Measurements from ENCODE around the gene LONP2.
A peak's percentile ranks its signal among the peaks of the same experiment; 100 is the strongest.

Gene LONP2

GRCh38 chr16:48244080-48244862, at the start of gene LONP2:
Gene LONP2 (plus strand): TSS chr16:48244300. CDS start chr16:48244389, 89 bp downstream.
- H3K9me3 ChIP-seq (ENCODE audit: low read length), result no peaks in the 10 kb centered on the region
- H3K4me1 ChIP-seq (ENCODE audit: insufficient read depth, low read length, severe bottlenecking), result peaks cover 30% of the 10 kb centered on the region
- H4K20me1 ChIP-seq (ENCODE audit: insufficient read depth, low read length), result no peaks in the 10 kb centered on the region
- H3K4me2 ChIP-seq (ENCODE audit: low read length), result peak within 1 kb of the TSS; percentile 92
- peak within 1 kb of the TSS; percentile 82 for H3K9ac ChIP-seq (ENCODE audit: low read length)
- H3K79me2 ChIP-seq (ENCODE audit: insufficient read depth, low read length), result peaks cover 31% of the 10 kb centered on the region
- H3K36me3 ChIP-seq (ENCODE audit: insufficient read depth, low read length), result no peaks in the 10 kb centered on the region
- no peaks in the 10 kb centered on the region for H3F3A ChIP-seq (ENCODE audit: insufficient read depth, low read length)
- H3K4me3 ChIP-seq (ENCODE audit: low read depth, low read length, poor library complexity, severe bottlenecking), result peak within 1 kb of the TSS; percentile 90
- H3K9me2 ChIP-seq (ENCODE audit: low read depth, low read length), result no peaks in the 10 kb centered on the region
- peak within 1 kb of the TSS; percentile 26 for H3K27ac ChIP-seq (ENCODE audit: low read depth, low read length, poor library complexity, severe bottlenecking)
- TF ChIP-seq CTCF (IDR thresholded peaks at IDR 0.05; ENCODE audit: low read length), result no peak
- TF ChIP-seq EZH2 (IDR thresholded peaks at IDR 0.05; ENCODE audit: borderline replicate concordance, low read length), result no peak
- H3K27me3 ChIP-seq (ENCODE audit: insufficient read depth, low read length), result no peaks in the 10 kb centered on the region
- H2AFZ ChIP-seq (ENCODE audit: low read length), result peak within 1 kb of the TSS; percentile 86; the same call in 1 of the 2 replicates

GRCh38 chr16:48194828-48195556, 49.1 kb upstream of the LONP2 start:
- Histone ChIP-seq H3K4me3 (ENCODE audit: low read depth, low read length, poor library complexity, severe bottlenecking) (no peak overlapping the region), H3K9me2 (ENCODE audit: low read depth, low read length) (no peaks in the 10 kb centered on the region), H3F3A (ENCODE audit: insufficient read depth, low read length) (no peaks in the 10 kb centered on the region), H3K27me3 (ENCODE audit: insufficient read depth, low read length) (no peaks in the 10 kb centered on the region), H3K36me3 (ENCODE audit: insufficient read depth, low read length) (no peaks in the 10 kb centered on the region), H2AFZ (ENCODE audit: low read length) (no peak overlapping the region), H3K27ac (ENCODE audit: low read depth, low read length, poor library complexity, severe bottlenecking) (no peak overlapping the region), H3K9ac (ENCODE audit: low read length) (no peak overlapping the region), H3K4me1 (ENCODE audit: insufficient read depth, low read length, severe bottlenecking) (no peaks in the 10 kb centered on the region), H3K4me2 (ENCODE audit: low read length) (no peak overlapping the region), H3K9me3 (ENCODE audit: low read length) (0 out of 2 replicates have a peak, but pooled peaks cover 4% of the 10 kb centered on the region), H4K20me1 (ENCODE audit: insufficient read depth, low read length) (no peaks in the 10 kb centered on the region), H3K79me2 (ENCODE audit: insufficient read depth, low read length) (no peaks in the 10 kb centered on the region)
- no peak for TF ChIP-seq CTCF (IDR thresholded peaks at IDR 0.05; ENCODE audit: low read length)
- no peak for TF ChIP-seq EZH2 (IDR thresholded peaks at IDR 0.05; ENCODE audit: borderline replicate concordance, low read length)

- Histone ChIP-seq H3K9me2 (ENCODE audit: low read depth, low read length) (no peaks in the 10 kb centered on the region), H4K20me1 (ENCODE audit: insufficient read depth, low read length) (no peaks in the 10 kb centered on the region), H3K27ac (ENCODE audit: low read depth, low read length, poor library complexity, severe bottlenecking) (no peak overlapping the region), H3K4me3 (ENCODE audit: low read depth, low read length, poor library complexity, severe bottlenecking) (no peak overlapping the region), H3F3A (ENCODE audit: insufficient read depth, low read length) (no peaks in the 10 kb centered on the region), H3K4me1 (ENCODE audit: insufficient read depth, low read length, severe bottlenecking) (no peaks in the 10 kb centered on the region), H3K36me3 (ENCODE audit: insufficient read depth, low read length) (no peaks in the 10 kb centered on the region), H3K9ac (ENCODE audit: low read length) (no peak overlapping the region), H3K4me2 (ENCODE audit: low read length) (no peak overlapping the region), H3K9me3 (ENCODE audit: low read length) (0 out of 2 replicates have a peak, but pooled peaks cover 4% of the 10 kb centered on the region), H3K79me2 (ENCODE audit: insufficient read depth, low read length) (no peaks in the 10 kb centered on the region), H3K27me3 (ENCODE audit: insufficient read depth, low read length) (no peaks in the 10 kb centered on the region), H2AFZ (ENCODE audit: low read length) (no peak overlapping the region)
- TF ChIP-seq CTCF (IDR thresholded peaks at IDR 0.05; ENCODE audit: low read length), result no peak
These were observed 46.8 kb upstream of the LONP2 start for GRCh38 chr16:48197294-48197693.
